Loucy (cell line): ENCODE results near the gene DCAF6.

Source experiments
- EZH2phosphoT487 ChIP-seq: fragments of 200-600 bp; IDR thresholded peaks from 2 replicates; pipeline ENCODE4 v1.6.1; 2018; ENCODE audit warnings: antibody characterized with exemption, mild to moderate bottlenecking, moderate library complexity, borderline replicate concordance
- TF ChIP-seq, protein P1 (sequence below): fragments of 200-600 bp; sonication (generic); conservative IDR thresholded peaks from 2 replicates; pipeline ENCODE4 v1.5.1; 2014; ENCODE audit warnings: mild to moderate bottlenecking, antibody characterized with exemption, low read length

DNA sequence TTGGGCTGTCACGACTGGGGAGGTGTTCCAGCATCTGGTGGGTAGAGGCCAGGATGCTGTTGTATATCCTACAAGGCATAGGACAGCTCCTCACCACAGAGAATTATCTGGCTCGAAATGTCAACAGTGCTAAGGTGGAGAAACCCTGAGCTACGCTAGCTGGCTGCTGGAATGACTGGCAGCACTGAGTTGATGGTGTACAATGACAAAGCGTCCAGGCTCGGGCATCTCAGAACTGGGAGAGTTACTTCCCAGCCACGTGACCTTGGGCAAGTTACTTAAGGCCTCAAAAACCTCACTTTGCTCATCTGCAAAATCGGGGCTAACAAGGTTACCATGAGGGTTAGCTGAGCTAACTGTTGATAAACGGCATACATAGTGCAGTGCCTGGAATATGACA lies 164.9 kb downstream of the DCAF6 start:
- TF ChIP-seq, protein P1, sequence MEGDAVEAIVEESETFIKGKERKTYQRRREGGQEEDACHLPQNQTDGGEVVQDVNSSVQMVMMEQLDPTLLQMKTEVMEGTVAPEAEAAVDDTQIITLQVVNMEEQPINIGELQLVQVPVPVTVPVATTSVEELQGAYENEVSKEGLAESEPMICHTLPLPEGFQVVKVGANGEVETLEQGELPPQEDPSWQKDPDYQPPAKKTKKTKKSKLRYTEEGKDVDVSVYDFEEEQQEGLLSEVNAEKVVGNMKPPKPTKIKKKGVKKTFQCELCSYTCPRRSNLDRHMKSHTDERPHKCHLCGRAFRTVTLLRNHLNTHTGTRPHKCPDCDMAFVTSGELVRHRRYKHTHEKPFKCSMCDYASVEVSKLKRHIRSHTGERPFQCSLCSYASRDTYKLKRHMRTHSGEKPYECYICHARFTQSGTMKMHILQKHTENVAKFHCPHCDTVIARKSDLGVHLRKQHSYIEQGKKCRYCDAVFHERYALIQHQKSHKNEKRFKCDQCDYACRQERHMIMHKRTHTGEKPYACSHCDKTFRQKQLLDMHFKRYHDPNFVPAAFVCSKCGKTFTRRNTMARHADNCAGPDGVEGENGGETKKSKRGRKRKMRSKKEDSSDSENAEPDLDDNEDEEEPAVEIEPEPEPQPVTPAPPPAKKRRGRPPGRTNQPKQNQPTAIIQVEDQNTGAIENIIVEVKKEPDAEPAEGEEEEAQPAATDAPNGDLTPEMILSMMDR: no peak
- no peak for TF ChIP-seq EZH2phosphoT487
